HEK293 (cell line): Measurements from ENCODE around the gene RALGAPA1.

Experiments
- CTCF ChIA-PET: fragments of 350-600 bp; formaldehyde crosslinking; extraction: SDS; loops from one replicate; lab custom pipeline; 2021; ENCODE audit warnings: antibody characterized with exemption; lab: Yijun Ruan, JAX
- POLR2A ChIA-PET: fragments of 300-600 bp; formaldehyde crosslinking; extraction: SDS; loops from one replicate; lab custom pipeline; 2020; ENCODE audit warnings: antibody characterized with exemption, inconsistent platforms; lab: Yijun Ruan, JAX
- H3K27ac ChIP-seq: fragments of 200-500 bp; sonication (Bioruptor generic); 2 replicates; pipeline ENCODE4 v1.5.1; 2014; ENCODE audit warnings: low read depth, low read length, control low read depth, inconsistent platforms; ENCODE audit errors: extremely low read depth
- H3K36me3 ChIP-seq, 2 experiments: fragments of 200-500 bp in 1 of 2; sonication (Bioruptor generic) in 1 of 2; 1 replicate in 1 of 2; 2 replicates in 1 of 2; pipeline ENCODE4 v1.5.1; 2014 to 2017; ENCODE audit warnings: inconsistent platforms in 2 of 2, low read length in 2 of 2; ENCODE audit not compliant: control insufficient read depth in 2 of 2, insufficient read depth in 1 of 2
- H3K4me1 ChIP-seq: fragments of 200-500 bp; sonication (Bioruptor generic); 2 replicates; pipeline ENCODE4 v1.5.1; 2014; ENCODE audit warnings: mild to moderate bottlenecking, low read length, inconsistent platforms; ENCODE audit not compliant: control insufficient read depth, insufficient read depth
- H3K4me3 ChIP-seq: 2 replicates; pipeline ENCODE4 v1.5.1; 2011; ENCODE audit warnings: low read depth, mild to moderate bottlenecking, control low read depth, low read length, moderate library complexity
- H3K9me3 ChIP-seq: fragments of 200-500 bp; sonication (Bioruptor generic); 2 replicates; pipeline ENCODE4 v1.5.1; 2014; ENCODE audit warnings: low read depth, low read length, inconsistent platforms; ENCODE audit not compliant: control insufficient read depth, insufficient read depth
- EGR2 ChIP-seq: fragments of 450-650 bp; formaldehyde crosslinking; IDR thresholded peaks from 2 replicates; pipeline ENCODE4 v1.5.1; 2016; ENCODE audit warnings: low read depth, missing biosample characterization, missing genetic modification characterization
- PRDM2 ChIP-seq: fragments of 450-650 bp; formaldehyde crosslinking; IDR thresholded peaks from 2 replicates; pipeline ENCODE4 v1.5.1; 2016; ENCODE audit warnings: missing biosample characterization, missing genetic modification characterization, borderline replicate concordance
- ZBTB10 ChIP-seq: fragments of 450-650 bp; formaldehyde crosslinking; IDR thresholded peaks from 2 replicates; pipeline ENCODE4 v1.5.1; 2016; ENCODE audit warnings: missing biosample characterization, missing genetic modification characterization
- ZBTB20 ChIP-seq: fragments of 450-650 bp; formaldehyde crosslinking; IDR thresholded peaks from 2 replicates; pipeline ENCODE4 v1.5.1; 2016; ENCODE audit warnings: missing biosample characterization, missing genetic modification characterization
- ZNF10 ChIP-seq: fragments of 450-650 bp; formaldehyde crosslinking; IDR thresholded peaks from 2 replicates; pipeline ENCODE4 v1.5.1; 2017; ENCODE audit warnings: missing biosample characterization, missing genetic modification characterization
- ZNF174 ChIP-seq: fragments of 450-650 bp; formaldehyde crosslinking; IDR thresholded peaks from 2 replicates; pipeline ENCODE4 v1.5.0; 2017; ENCODE audit warnings: missing biosample characterization, mild to moderate bottlenecking, missing genetic modification characterization
- ZNF214 ChIP-seq: fragments of 450-650 bp; formaldehyde crosslinking; IDR thresholded peaks from 2 replicates; pipeline ENCODE4 v1.5.1; 2017; ENCODE audit warnings: missing biosample characterization, mild to moderate bottlenecking, missing genetic modification characterization, borderline replicate concordance
- ZNF24 ChIP-seq: fragments of 450-650 bp; formaldehyde crosslinking; IDR thresholded peaks from 2 replicates; pipeline ENCODE4 v1.5.1; 2016; ENCODE audit warnings: missing biosample characterization, missing genetic modification characterization
- ZNF280D ChIP-seq: fragments of 450-650 bp; formaldehyde crosslinking; IDR thresholded peaks from 2 replicates; pipeline ENCODE4 v1.5.1; 2016; ENCODE audit warnings: missing biosample characterization, missing genetic modification characterization
- ZNF292 ChIP-seq: fragments of 450-650 bp; formaldehyde crosslinking; IDR thresholded peaks from 2 replicates; pipeline ENCODE4 v1.5.1; 2016; ENCODE audit warnings: low read depth, missing biosample characterization, missing genetic modification characterization, borderline replicate concordance
- ZNF404 ChIP-seq: fragments of 450-650 bp; formaldehyde crosslinking; IDR thresholded peaks from 2 replicates; pipeline ENCODE4 v1.5.1; 2017; ENCODE audit warnings: missing biosample characterization, missing genetic modification characterization
- ZNF558 ChIP-seq: fragments of 450-650 bp; formaldehyde crosslinking; IDR thresholded peaks from 2 replicates; pipeline ENCODE4 v1.5.1; 2016; ENCODE audit warnings: missing biosample characterization, missing genetic modification characterization
- ZNF571 ChIP-seq: fragments of 450-650 bp; formaldehyde crosslinking; IDR thresholded peaks from 2 replicates; pipeline ENCODE4 v1.5.0; 2017; ENCODE audit warnings: missing biosample characterization, missing genetic modification characterization
- ZNF621 ChIP-seq: fragments of 450-650 bp; formaldehyde crosslinking; IDR thresholded peaks from 2 replicates; pipeline ENCODE4 v1.5.1; 2017; ENCODE audit warnings: missing biosample characterization, missing genetic modification characterization
- ZNF654 ChIP-seq: fragments of 450-650 bp; formaldehyde crosslinking; IDR thresholded peaks from 2 replicates; pipeline ENCODE4 v1.5.1; 2016; ENCODE audit warnings: low read depth, missing biosample characterization, missing genetic modification characterization
- ZNF692 ChIP-seq: fragments of 450-650 bp; formaldehyde crosslinking; IDR thresholded peaks from 2 replicates; pipeline ENCODE4 v1.5.1; 2016; ENCODE audit warnings: missing biosample characterization, missing genetic modification characterization
- ZNF707 ChIP-seq: fragments of 450-650 bp; formaldehyde crosslinking; IDR thresholded peaks from 2 replicates; pipeline ENCODE4 v1.5.1; 2016; ENCODE audit warnings: missing biosample characterization, missing genetic modification characterization
- ZNF830 ChIP-seq: fragments of 450-650 bp; IDR thresholded peaks from 2 replicates; pipeline ENCODE4 v1.5.0; 2018; ENCODE audit warnings: missing biosample characterization, missing genetic modification characterization, low read depth, mild to moderate bottlenecking, moderate library complexity

Gene RALGAPA1

GRCh38 chr14:35806006-35806907 is 2.8 kb downstream of the RALGAPA1 start:
- H3K36me3 ChIP-seq = peaks cover 0 to 10% of the 10 kb centered on the region in 2 experiments; a peak in 1 of 3 replicates
- TF ChIP-seq ZNF692 (tag by site-specific recombination) (no peak), ZNF830 (tag by site-specific recombination) (no peak), ZNF280D (tag by site-specific recombination) (no peak), ZNF621 (tag by site-specific recombination) (no peak), PRDM2 (tag by site-specific recombination) (no peak), ZNF707 (tag by site-specific recombination) (no peak), ZNF292 (tag by site-specific recombination) (no peak), ZNF10 (tag by site-specific recombination) (no peak), ZNF174 (no peak), ZNF558 (tag by site-specific recombination) (no peak), ZNF24 (tag by site-specific recombination) (no peak), ZNF654 (no peak), ZNF214 (tag by site-specific recombination) (no peak), ZNF571 (tag by site-specific recombination) (no peak), EGR2 (tag by site-specific recombination) (no peak), ZNF404 (tag by site-specific recombination) (no peak), ZBTB10 (tag by site-specific recombination) (no peak), ZBTB20 (tag by site-specific recombination) (no peak)
- no peaks in the 10 kb centered on the region for H3K9me3 ChIP-seq
- no peak overlapping the region for H3K27ac ChIP-seq
- ChIA-PET CTCF (interaction anchor here (0.7 to 2.7 kb wide), 4 partner anchors 12 to 110 kb away, joined by 3 to 8 read pairs (median 4); no protein-coding TSS in a partner anchor), POLR2A (interaction anchor here (2.5 kb wide), 1 partner anchor 20 kb away, joined by 17 read pairs; the partner anchor contains the start of gene BRMS1L)
- H3K4me1 ChIP-seq = peaks cover 7% of the 10 kb centered on the region; the same call in 1 of the 2 replicates
- no peak overlapping the region for H3K4me3 ChIP-seq
